H1 (cell line): Measurements from ENCODE around the gene CAPN11. TPM values are rescaled to one million over a fixed set of nuclear protein-coding genes. Genes with fewer than 3 reads are reported as not detected.

Experiments
- BRCA1 ChIP-seq: IDR thresholded peaks from 2 replicates; pipeline ENCODE4 v1.6.1; 2012; ENCODE audit warnings: low read depth, low read length, improper control_type of control experiment
- CBX8 ChIP-seq: fragments of 300-800, 300-1000 bp; sonication (generic); IDR thresholded peaks from 2 replicates; pipeline ENCODE4 v1.7.1; 2016; ENCODE audit warnings: low read depth, low read length, borderline replicate concordance
- GTF2F1 ChIP-seq: IDR thresholded peaks from 2 replicates; pipeline ENCODE4 v1.6.1; 2012; ENCODE audit warnings: low read depth, low read length, improper control_type of control experiment, borderline replicate concordance
- SIRT6 ChIP-seq: IDR thresholded peaks from one replicate; pipeline ENCODE4 v1.7.1; 2012; ENCODE audit warnings: low read length, inconsistent platforms
- polyA plus RNA-seq, 7 experiments: library from polyadenylated mRNA; depleted of rRNA in 3 of 7; stranded (reverse) in 5 of 7; unstranded in 2 of 7; fragments of >200 nt in 5 of 7; fragments of 200-250 nt in 2 of 7; gene quantifications; 1 replicate in 5 of 7; 2 replicates in 1 of 7; 4 replicates in 1 of 7; pipeline versions ENCODE4 v1.2.1 to v1.2.3, GENCODE V29; 2011 to 2013; ENCODE audit warnings: missing spikeins in 2 of 7, mixed read lengths in 2 of 7
- total RNA-seq: library from RNA; stranded (reverse); fragmentation: NEBNext Ultra II Directional; extraction: Animal tissue kit (Norgen Biotek cat#: 25700); gene quantifications from 2 replicates; pipeline ENCODE4 v1.2.1, GENCODE V29; 2021

CAPN11 gene
- total and polyA plus RNA-seq, 2 of the 8 experiments (the other 6 are each of a cell fraction or from before 2014, with no cell fraction given) = 0.95 to 0.97 TPM

- no peak for TF ChIP-seq CBX8
- no peak for TF ChIP-seq BRCA1
- no peak for TF ChIP-seq SIRT6
- no peak for TF ChIP-seq GTF2F1
Observed at GRCh38 chr6:44152533-44152932, 6.1 kb upstream of the CAPN11 start (continued).
